Loucy (cell line): ENCODE data around the gene HSF2.

Experiments
- EZH2phosphoT487 ChIP-seq: fragments of 200-600 bp; IDR thresholded peaks from 2 replicates; pipeline ENCODE4 v1.6.1; 2018; ENCODE audit warnings: antibody characterized with exemption, mild to moderate bottlenecking, moderate library complexity, borderline replicate concordance
- TF ChIP-seq, protein P1 (sequence below): fragments of 200-600 bp; sonication (generic); conservative IDR thresholded peaks from 2 replicates; pipeline ENCODE4 v1.5.1; 2014; ENCODE audit warnings: mild to moderate bottlenecking, antibody characterized with exemption, low read length

DNA sequence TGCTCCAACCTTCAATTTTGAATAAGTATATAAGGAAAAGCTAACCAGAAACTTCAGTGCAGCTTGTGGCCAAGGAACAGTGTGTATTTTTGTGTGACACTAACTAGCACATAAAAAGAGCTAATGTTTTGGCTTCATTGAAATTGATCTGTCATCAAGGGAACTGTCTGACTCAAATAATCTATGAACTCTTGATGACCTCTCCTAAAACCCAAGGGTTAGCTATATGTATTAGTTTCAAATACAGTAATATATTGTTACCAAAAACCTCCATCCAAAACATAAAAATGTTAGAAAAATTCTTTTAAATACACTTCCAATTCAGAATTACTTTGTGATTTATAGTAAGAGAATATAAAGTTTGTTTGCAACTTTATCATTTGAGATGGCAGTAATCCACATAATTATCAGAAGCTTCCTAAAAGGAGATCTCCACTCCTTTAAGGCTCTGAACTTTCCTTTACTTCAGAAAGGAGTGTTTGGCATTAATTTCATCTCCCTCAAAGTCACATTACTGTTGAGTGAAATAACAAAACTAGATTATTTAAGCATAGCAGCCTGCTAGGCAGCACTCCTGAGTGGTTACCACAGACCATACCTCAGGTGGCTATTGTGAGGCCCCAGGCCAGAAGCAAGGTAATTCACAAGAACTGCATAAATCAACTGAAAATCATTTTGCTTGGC lies 46.3 kb upstream of the HSF2 start:
- TF ChIP-seq, protein P1, sequence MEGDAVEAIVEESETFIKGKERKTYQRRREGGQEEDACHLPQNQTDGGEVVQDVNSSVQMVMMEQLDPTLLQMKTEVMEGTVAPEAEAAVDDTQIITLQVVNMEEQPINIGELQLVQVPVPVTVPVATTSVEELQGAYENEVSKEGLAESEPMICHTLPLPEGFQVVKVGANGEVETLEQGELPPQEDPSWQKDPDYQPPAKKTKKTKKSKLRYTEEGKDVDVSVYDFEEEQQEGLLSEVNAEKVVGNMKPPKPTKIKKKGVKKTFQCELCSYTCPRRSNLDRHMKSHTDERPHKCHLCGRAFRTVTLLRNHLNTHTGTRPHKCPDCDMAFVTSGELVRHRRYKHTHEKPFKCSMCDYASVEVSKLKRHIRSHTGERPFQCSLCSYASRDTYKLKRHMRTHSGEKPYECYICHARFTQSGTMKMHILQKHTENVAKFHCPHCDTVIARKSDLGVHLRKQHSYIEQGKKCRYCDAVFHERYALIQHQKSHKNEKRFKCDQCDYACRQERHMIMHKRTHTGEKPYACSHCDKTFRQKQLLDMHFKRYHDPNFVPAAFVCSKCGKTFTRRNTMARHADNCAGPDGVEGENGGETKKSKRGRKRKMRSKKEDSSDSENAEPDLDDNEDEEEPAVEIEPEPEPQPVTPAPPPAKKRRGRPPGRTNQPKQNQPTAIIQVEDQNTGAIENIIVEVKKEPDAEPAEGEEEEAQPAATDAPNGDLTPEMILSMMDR, result no peak
- no peak for TF ChIP-seq EZH2phosphoT487
